Ishikawa (cell line): ENCODE results near the gene MAP3K5.

ENCODE experiments used
- CEBPB ChIP-seq: IDR thresholded peaks from 2 replicates; pipeline ENCODE4 v1.6.1; 2012
- CREB1 ChIP-seq: IDR thresholded peaks from 2 replicates; pipeline ENCODE4 v1.6.1; 2012; ENCODE audit warnings: low read depth
- EGR1 ChIP-seq: IDR thresholded peaks from 2 replicates; pipeline ENCODE4 v1.6.1; 2012
- EP300 ChIP-seq: IDR thresholded peaks from 2 replicates; pipeline ENCODE4 v1.6.1; 2012; ENCODE audit warnings: borderline replicate concordance
- FOXM1 ChIP-seq: IDR thresholded peaks from 2 replicates; pipeline ENCODE4 v1.6.1; 2012; ENCODE audit warnings: low read depth, borderline replicate concordance
- NFIC ChIP-seq: IDR thresholded peaks from 2 replicates; pipeline ENCODE4 v1.6.1; 2012
- RAD21 ChIP-seq: IDR thresholded peaks from 2 replicates; pipeline ENCODE4 v1.6.1; 2012; ENCODE audit warnings: low read depth
- REST ChIP-seq: IDR thresholded peaks from 2 replicates; pipeline ENCODE4 v1.6.1; 2012; ENCODE audit warnings: low read depth, mild to moderate bottlenecking
- TAF1 ChIP-seq: IDR thresholded peaks from 2 replicates; pipeline ENCODE4 v1.6.1; 2012; ENCODE audit warnings: low read depth, mild to moderate bottlenecking
- TCF12 ChIP-seq: IDR thresholded peaks from 2 replicates; pipeline ENCODE4 v1.6.1; 2012; ENCODE audit warnings: low read depth
- TEAD4 ChIP-seq: IDR thresholded peaks from 2 replicates; pipeline ENCODE4 v1.6.1; 2012
- YY1 ChIP-seq: IDR thresholded peaks from 2 replicates; pipeline ENCODE4 v1.6.1; 2012; ENCODE audit warnings: low read depth
- ZBTB7A ChIP-seq: IDR thresholded peaks from 2 replicates; pipeline ENCODE4 v1.6.1; 2012; ENCODE audit warnings: low read depth
- TF ChIP-seq, protein P1 (sequence below): IDR thresholded peaks from 2 replicates; pipeline ENCODE4 v1.6.1; 2012
- TF ChIP-seq, protein P2 (sequence below): IDR thresholded peaks from 2 replicates; pipeline ENCODE4 v1.6.1; 2012

The MAP3K5 gene

GRCh38 chr6:136511926-136512325 is 280.4 kb downstream of the MAP3K5 start:
- TF ChIP-seq TEAD4 (no peak), TAF1 (no peak), YY1 (no peak), NFIC (no peak)

- TF ChIP-seq TCF12 (no peak), CEBPB (no peak), RAD21 (no peak), TEAD4 (no peak), REST (no peak), TAF1 (no peak), ZBTB7A (no peak), EP300 (no peak), NFIC (no peak), EGR1 (no peak), YY1 (no peak), FOXM1 (no peak), CREB1 (no peak)
- TF ChIP-seq, protein P1, sequence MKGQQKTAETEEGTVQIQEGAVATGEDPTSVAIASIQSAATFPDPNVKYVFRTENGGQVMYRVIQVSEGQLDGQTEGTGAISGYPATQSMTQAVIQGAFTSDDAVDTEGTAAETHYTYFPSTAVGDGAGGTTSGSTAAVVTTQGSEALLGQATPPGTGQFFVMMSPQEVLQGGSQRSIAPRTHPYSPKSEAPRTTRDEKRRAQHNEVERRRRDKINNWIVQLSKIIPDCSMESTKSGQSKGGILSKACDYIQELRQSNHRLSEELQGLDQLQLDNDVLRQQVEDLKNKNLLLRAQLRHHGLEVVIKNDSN, result no peak
- TF ChIP-seq, protein P2, sequence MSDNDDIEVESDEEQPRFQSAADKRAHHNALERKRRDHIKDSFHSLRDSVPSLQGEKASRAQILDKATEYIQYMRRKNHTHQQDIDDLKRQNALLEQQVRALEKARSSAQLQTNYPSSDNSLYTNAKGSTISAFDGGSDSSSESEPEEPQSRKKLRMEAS, result no peak
Measured at GRCh38 chr6:136511397-136511796, 280.9 kb downstream of the MAP3K5 start.

GRCh38 chr6:136510782-136511181 is 281.5 kb downstream of the MAP3K5 start:
- TF ChIP-seq YY1, result no peak
- no peak for TF ChIP-seq TAF1
- no peak for TF ChIP-seq CREB1
- TF ChIP-seq EGR1, result no peak
- no peak for TF ChIP-seq RAD21
- no peak for TF ChIP-seq TEAD4
- TF ChIP-seq, protein P1, result no peak
- TF ChIP-seq EP300, result no peak
- TF ChIP-seq CEBPB, result no peak
- TF ChIP-seq, protein P2, result no peak
- no peak for TF ChIP-seq FOXM1
- no peak for TF ChIP-seq TCF12
- no peak for TF ChIP-seq REST
- TF ChIP-seq ZBTB7A, result no peak
- TF ChIP-seq NFIC, result no peak

- no peak for TF ChIP-seq YY1
- no peak for TF ChIP-seq TCF12
- TF ChIP-seq RAD21, result no peak
- TF ChIP-seq FOXM1, result no peak
- no peak for TF ChIP-seq EP300
- no peak for TF ChIP-seq ZBTB7A
- TF ChIP-seq NFIC, result no peak
- no peak for TF ChIP-seq REST
- no peak for TF ChIP-seq TEAD4
- TF ChIP-seq EGR1, result no peak
- no peak for TF ChIP-seq TAF1
- TF ChIP-seq CREB1, result no peak
- no peak for TF ChIP-seq CEBPB
Measured at GRCh38 chr6:136510299-136510698, 282.0 kb downstream of the MAP3K5 start.
